NCI-H2081 (cell line): ENCODE results near the gene WNT1.

Experiments
- DNase-seq, 2 experiments: peaks; one replicate each; lab custom pipeline; 2025; lab: John Stamatoyannopoulos, UW

The WNT1 gene

GRCh38 chr12:48980953-48981756 lies 3.0 kb downstream of the WNT1 start:
- no peak for DNase-seq

GRCh38 chr12:48981757-48982157 lies 3.6 kb downstream of the WNT1 start:
- no peak for DNase-seq

- no peak for DNase-seq
These were observed 4.4 kb downstream of the WNT1 start for GRCh38 chr12:48982397-48983080.

- no peak for DNase-seq
These were observed 7.4 kb downstream of the WNT1 start for GRCh38 chr12:48985475-48985897.

GRCh38 chr12:48985901-48986300 lies 7.8 kb downstream of the WNT1 start:
- no peak for DNase-seq

GRCh38 chr12:48986720-48987291 lies 8.7 kb downstream of the WNT1 start:
- DNase-seq = peak; percentile 33 to 52

GRCh38 chr12:48988030-48988649 lies 10.0 kb downstream of the WNT1 start:
- DNase-seq = peak; percentile 22 to 23

- peak in 1 of 2 experiments; percentile 46 for DNase-seq
These were observed 12.4 kb downstream of the WNT1 start for GRCh38 chr12:48990552-48990951.

GRCh38 chr12:48991247-48992050 lies 13.3 kb downstream of the WNT1 start:
- DNase-seq = no peak

- no peak for DNase-seq
These were observed 15.7 kb downstream of the WNT1 start for GRCh38 chr12:48993787-48994186.

GRCh38 chr12:48994224-48995085 lies 16.3 kb downstream of the WNT1 start:
- no peak for DNase-seq

- DNase-seq = peak; percentile 80 to 82
These were observed 17.2 kb downstream of the WNT1 start for GRCh38 chr12:48995086-48995879.

- peak; percentile 61 to 65 for DNase-seq
These were observed 18.9 kb downstream of the WNT1 start for GRCh38 chr12:48996794-48997718.

- peak in 1 of 2 experiments; percentile 44 for DNase-seq
These were observed 19.8 kb downstream of the WNT1 start for GRCh38 chr12:48997719-48998496.

GRCh38 chr12:48998497-48999353 lies 20.6 kb downstream of the WNT1 start:
- DNase-seq = peak in 1 of 2 experiments; percentile 28

GRCh38 chr12:48999371-49000131 lies 21.4 kb downstream of the WNT1 start, which contains the start of gene DDN:
TSS of gene DDN (minus strand) at chr12:48999375. CDS start at chr12:48999287, 88 bp downstream.
- DNase-seq = peak; percentile 64 to 79
